HCT116 (cell line): ENCODE results near the gene SNTB2. TPM values are rescaled to one million over a fixed set of nuclear protein-coding genes. Genes with fewer than 3 reads are reported as not detected.

Experiments used
- ATAC-seq: fragments of 200-7000 bp; cut with Tn5 transposase; 2 replicates; pipeline ENCODE4 v1.9.1; 2020; ENCODE audit warnings: mild to moderate bottlenecking, moderate library complexity
- BruUV-seq: library from RNA; stranded (reverse); fragments of 400-500 nt; replicated peaks from 2 replicates; lab custom pipeline; 2021; lab: Mats Ljungman, UMichigan
- CTCF ChIA-PET: fragments of 300-600 bp; sonication (Branson Sonifier 250); formaldehyde crosslinking; loops from one replicate; lab custom pipeline; 2021; ENCODE audit warnings: antibody characterized with exemption; lab: Charles Lee
- POLR2A ChIA-PET: fragments of 300-600, 350-600 bp; sonication (Branson Sonifier 250); formaldehyde crosslinking; loops from one replicate; lab custom pipeline; 2021; ENCODE audit warnings: antibody characterized with exemption; lab: Charles Lee
- RAD21 ChIA-PET, 2 experiments: fragments of 300-600 bp; sonication (Branson Sonifier 250); formaldehyde crosslinking; loops; one replicate each; lab custom pipeline; 2023; ENCODE audit warnings: low total read pairs in 2 of 2; ENCODE audit not compliant: uncharacterized antibody in 2 of 2, unreplicated experiment in 2 of 2, low non-redundant PET in 1 of 2; lab: Charles Lee
- DNase-seq: peaks from one replicate; pipeline ENCODE4 v3.0.0-alpha.2; 2010; ENCODE audit warnings: low read depth, low spot score
- H2AFZ ChIP-seq: fragments of 200-600 bp; shearing (Covaris generic), sonication (generic); 2 replicates; pipeline ENCODE4 v1.6.1; 2017; ENCODE audit warnings: low read depth, mixed run types, mixed read lengths, antibody characterized with exemption, low read length; ENCODE audit not compliant: poor library complexity, severe bottlenecking
- H3K27ac ChIP-seq: 2 replicates; pipeline ENCODE4 v1.5.1; 2012; ENCODE audit warnings: low read depth, low read length
- H3K27me3 ChIP-seq: fragments of 200-600 bp; sonication (generic); 2 replicates; pipeline ENCODE4 v1.6.1; 2016; ENCODE audit warnings: mixed run types, low read length, mixed read lengths; ENCODE audit not compliant: insufficient read depth
- H3K36me3 ChIP-seq, 2 experiments: fragments of 200-500 bp in 1 of 2; fragments of 200-600 bp in 1 of 2; sonication (Bioruptor generic) in 1 of 2; sonication (generic) in 1 of 2; 2 replicates each; pipeline versions ENCODE4 v1.5.1 to v1.6.1; 2014 to 2016; ENCODE audit warnings: low read length in 2 of 2, inconsistent platforms in 1 of 2, mixed read lengths in 1 of 2, mixed run types in 1 of 2; ENCODE audit not compliant: insufficient read depth in 2 of 2, control insufficient read depth in 1 of 2
- H3K4me1 ChIP-seq, 2 experiments: fragments of 200-600 bp in 1 of 2; sonication (generic) in 1 of 2; 2 replicates each; pipeline versions ENCODE4 v1.5.1 to v1.6.1; 2012 to 2017; ENCODE audit warnings: low read length in 2 of 2, inconsistent platforms in 1 of 2, mild to moderate bottlenecking in 1 of 2, mixed read lengths in 1 of 2, mixed run types in 1 of 2, moderate library complexity in 1 of 2; ENCODE audit not compliant: insufficient read depth in 2 of 2, control insufficient read depth in 1 of 2
- H3K4me2 ChIP-seq: fragments of 200-600 bp; sonication (generic); 2 replicates; pipeline ENCODE4 v1.6.1; 2017; ENCODE audit warnings: mixed run types, low read length, mixed read lengths
- H3K4me3 ChIP-seq, 2 experiments: fragments of 200-600 bp in 1 of 2; sonication (generic) in 1 of 2; replicated peaks in 1 of 2; 2 replicates each; pipeline ENCODE4 v1.5.1; 2011 to 2016; ENCODE audit warnings: low read length in 2 of 2, control low read depth in 1 of 2, low read depth in 1 of 2, mild to moderate bottlenecking in 1 of 2, mixed read lengths in 1 of 2, mixed run types in 1 of 2
- H3K79me2 ChIP-seq: fragments of 200-600 bp; sonication (generic); 2 replicates; pipeline ENCODE4 v1.6.1; 2017; ENCODE audit warnings: mild to moderate bottlenecking, mixed run types, low read length, moderate library complexity, mixed read lengths; ENCODE audit not compliant: insufficient read depth
- H3K9ac ChIP-seq: fragments of 200-600 bp; sonication (generic); 2 replicates; pipeline ENCODE4 v1.6.1; 2016; ENCODE audit warnings: low read length, mixed read lengths
- H3K9me2 ChIP-seq: fragments of 200-600 bp; sonication (generic), shearing (Covaris generic); 2 replicates; pipeline ENCODE4 v1.6.1; 2017; ENCODE audit warnings: mixed run types, mild to moderate bottlenecking, moderate library complexity; ENCODE audit not compliant: insufficient read depth
- H3K9me3 ChIP-seq, 2 experiments: fragments of 200-500 bp in 1 of 2; fragments of 200-600 bp in 1 of 2; sonication (Bioruptor generic) in 1 of 2; sonication (generic) in 1 of 2; 2 replicates each; pipeline ENCODE4 v1.6.1; 2014 to 2017; ENCODE audit warnings: low read length in 2 of 2, mixed read lengths in 2 of 2, inconsistent platforms in 1 of 2, low read depth in 1 of 2, mild to moderate bottlenecking in 1 of 2, mixed run types in 1 of 2, moderate library complexity in 1 of 2; ENCODE audit not compliant: control insufficient read depth in 1 of 2, insufficient read depth in 1 of 2
- H4K20me1 ChIP-seq: fragments of 200-600 bp; sonication (generic), shearing (Covaris generic); 2 replicates; pipeline ENCODE4 v1.6.1; 2017; ENCODE audit warnings: mixed run types, mild to moderate bottlenecking, moderate library complexity; ENCODE audit not compliant: insufficient read depth
- CBX3 ChIP-seq: IDR thresholded peaks from 2 replicates; pipeline ENCODE4 v1.6.1; 2012; ENCODE audit warnings: low read depth
- CEBPB ChIP-seq: IDR thresholded peaks from 2 replicates; pipeline ENCODE4 v1.6.1; 2012; ENCODE audit warnings: low read depth
- EGR1 ChIP-seq: IDR thresholded peaks from 2 replicates; pipeline ENCODE4 v1.6.1; 2012; ENCODE audit warnings: low read depth
- ELF1 ChIP-seq: IDR thresholded peaks from 2 replicates; pipeline ENCODE4 v1.6.1; 2012; ENCODE audit warnings: low read depth, borderline replicate concordance
- EZH2phosphoT487 ChIP-seq: fragments of 200-600 bp; IDR thresholded peaks from 2 replicates; pipeline ENCODE4 v1.6.1; 2018; ENCODE audit warnings: antibody characterized with exemption, borderline replicate concordance
- JUND ChIP-seq: IDR thresholded peaks from 2 replicates; pipeline ENCODE4 v1.6.1; 2012
- RAD21 ChIP-seq: IDR thresholded peaks from 2 replicates; pipeline ENCODE4 v1.6.1; 2012; ENCODE audit warnings: low read depth, mild to moderate bottlenecking
- SIN3A ChIP-seq: IDR thresholded peaks from 2 replicates; pipeline ENCODE4 v1.6.1; 2012; ENCODE audit warnings: low read depth
- SP1 ChIP-seq: IDR thresholded peaks from 2 replicates; pipeline ENCODE4 v1.6.1; 2012; ENCODE audit warnings: low read depth
- SRF ChIP-seq: IDR thresholded peaks from 2 replicates; pipeline ENCODE4 v1.6.1; 2012; ENCODE audit warnings: low read depth
- TCF7L2 ChIP-seq: IDR thresholded peaks from 2 replicates; pipeline ENCODE4 v1.7.0; 2011; ENCODE audit warnings: borderline replicate concordance, inconsistent platforms; ENCODE audit not compliant: insufficient read depth, insufficient read length; ENCODE audit errors: extremely low read depth
- YY1 ChIP-seq: IDR thresholded peaks from 2 replicates; pipeline ENCODE4 v1.6.1; 2011; ENCODE audit warnings: low read length, low read depth, moderate library complexity, mild to moderate bottlenecking; ENCODE audit not compliant: insufficient replicate concordance; ENCODE audit errors: extremely low read depth
- ZNF274 ChIP-seq: fragments of 200-500 bp; sonication (Bioruptor generic); IDR thresholded peaks from 2 replicates; pipeline ENCODE4 v1.6.1; 2014; ENCODE audit warnings: mild to moderate bottlenecking, low read depth, low read length, inconsistent platforms
- intact Hi-C: fragments of 100-400 bp; cut with micrococcal nuclease; formaldehyde crosslinking; loops from 2 replicates; pipeline ENCODE4 v1.10.0; 2022
- total RNA-seq: library from RNA; stranded (reverse); gene quantifications from one replicate; pipeline ENCODE4 v1.2.1, GENCODE V29; 2021; ENCODE audit not compliant: unreplicated experiment
- TF ChIP-seq, protein P1 (sequence below): IDR thresholded peaks from 2 replicates; pipeline ENCODE4 v1.6.1; 2012
- TF ChIP-seq, protein P2 (sequence below): IDR thresholded peaks from 2 replicates; pipeline ENCODE4 v1.6.1; 2012
- TF ChIP-seq, protein P3 (sequence below): IDR thresholded peaks from 2 replicates; pipeline ENCODE4 v1.6.1; 2011; ENCODE audit warnings: mild to moderate bottlenecking, low read length, moderate library complexity; ENCODE audit not compliant: insufficient replicate concordance; ENCODE audit errors: extremely low read depth

SNTB2 gene
- total RNA-seq, 1 experiment from 2014 or later, result 38.1 TPM

DNA sequence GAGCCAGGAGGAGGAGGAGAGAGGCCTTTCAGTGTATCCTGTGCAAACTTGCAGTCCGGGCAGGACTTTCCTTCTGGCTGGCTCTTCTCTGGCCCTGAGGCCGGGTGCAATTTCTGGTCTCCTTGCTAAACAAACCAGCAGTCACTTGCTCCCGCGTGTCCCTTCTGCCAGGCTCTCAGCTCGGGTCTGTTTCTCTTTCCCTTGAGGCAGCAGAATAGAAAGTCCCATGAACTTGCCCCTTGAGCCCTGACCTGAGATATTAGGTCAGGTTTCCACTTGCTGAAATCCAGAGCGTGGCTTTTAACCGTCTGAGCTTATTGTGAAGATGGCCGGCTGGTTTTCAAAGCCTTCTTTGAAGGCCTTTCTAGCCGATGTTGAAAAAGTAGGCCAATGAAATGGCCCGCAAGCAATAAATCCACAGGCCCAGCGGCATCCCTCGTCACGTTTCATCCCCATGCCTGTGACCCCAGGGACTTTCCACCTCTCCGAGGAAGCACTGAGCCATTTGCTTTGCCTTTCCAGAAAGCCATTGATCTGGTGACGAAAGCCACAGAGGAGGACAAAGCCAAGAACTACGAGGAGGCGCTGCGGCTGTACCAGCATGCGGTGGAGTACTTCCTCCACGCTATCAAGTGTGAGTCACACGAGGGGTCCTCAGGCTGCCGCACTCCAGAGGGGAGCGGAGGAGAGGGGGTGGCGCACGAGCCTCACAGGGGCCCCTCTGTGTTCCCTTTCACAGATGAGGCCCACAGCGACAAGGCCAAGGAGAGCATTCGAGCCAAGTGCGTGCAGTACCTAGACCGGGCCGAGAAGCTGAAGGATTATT is 128.7 kb downstream of the SNTB2 start:
- Histone ChIP-seq H3K4me1 (peaks cover 2 to 7% of the 10 kb centered on the region in 2 experiments; a peak in 3 of 4 replicates), H4K20me1 (no peaks in the 10 kb centered on the region), H3K4me2 (no peak overlapping the region), H3K36me3 (peaks cover 30 to 44% of the 10 kb centered on the region in 2 experiments; a peak in 3 of 4 replicates), H3K9me3 (no peaks in the 10 kb centered on the region), H2AFZ (no peak overlapping the region), H3K27me3 (no peaks in the 10 kb centered on the region), H3K4me3 (no peak overlapping the region), H3K9me2 (no peaks in the 10 kb centered on the region), H3K9ac (no peak overlapping the region), H3K27ac (no peak overlapping the region), H3K79me2 (peaks cover 65% of the 10 kb centered on the region)
- intact Hi-C loops, result no loop called here
- ATAC-seq, result no peak
- BruUV-seq, result no TSS peak
- CTCF ChIA-PET, result no interaction called here
- POLR2A ChIA-PET, result no interaction called here
- TF ChIP-seq EZH2phosphoT487 (no peak), SIN3A (no peak), CBX3 (no peak), JUND (no peak), TCF7L2 (no peak), EGR1 (no peak)
- TF ChIP-seq, protein P1, sequence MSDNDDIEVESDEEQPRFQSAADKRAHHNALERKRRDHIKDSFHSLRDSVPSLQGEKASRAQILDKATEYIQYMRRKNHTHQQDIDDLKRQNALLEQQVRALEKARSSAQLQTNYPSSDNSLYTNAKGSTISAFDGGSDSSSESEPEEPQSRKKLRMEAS, result no peak
- TF ChIP-seq, protein P2, sequence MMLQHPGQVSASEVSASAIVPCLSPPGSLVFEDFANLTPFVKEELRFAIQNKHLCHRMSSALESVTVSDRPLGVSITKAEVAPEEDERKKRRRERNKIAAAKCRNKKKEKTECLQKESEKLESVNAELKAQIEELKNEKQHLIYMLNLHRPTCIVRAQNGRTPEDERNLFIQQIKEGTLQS, result no peak
- no peak for DNase-seq
- RAD21 ChIA-PET, result no interaction called here

DNA sequence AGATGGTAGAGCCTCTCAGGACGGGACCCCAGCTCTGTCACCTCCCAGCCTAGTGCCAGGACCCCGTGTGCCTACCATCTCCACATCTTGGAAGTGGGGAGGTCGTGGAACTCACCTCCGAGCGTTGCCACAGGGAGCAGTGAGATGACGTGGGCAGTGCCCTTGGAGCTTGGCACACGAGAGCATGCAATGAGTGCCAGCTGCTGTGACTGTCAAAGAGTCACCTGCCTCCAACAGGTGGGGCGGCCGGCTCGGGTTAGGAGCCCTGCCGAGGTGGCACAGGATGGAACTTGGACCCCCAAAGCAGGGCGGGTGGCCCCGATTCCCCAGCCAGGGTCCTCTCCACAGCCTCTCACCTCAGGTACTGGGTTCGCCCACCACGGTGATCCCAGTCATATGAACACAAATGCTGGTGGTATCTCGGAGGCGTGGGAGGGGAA is 129.7 kb downstream of the SNTB2 start:
- Histone ChIP-seq H3K27ac (no peak overlapping the region), H3K4me1 (peaks cover 2 to 5% of the 10 kb centered on the region in 2 experiments; a peak in 1 of 4 replicates), H2AFZ (no peak overlapping the region), H4K20me1 (no peaks in the 10 kb centered on the region), H3K9ac (no peak overlapping the region), H3K4me2 (no peak overlapping the region), H3K79me2 (peaks cover 71% of the 10 kb centered on the region), H3K36me3 (peaks cover 34 to 53% of the 10 kb centered on the region in 2 experiments; a peak in 3 of 4 replicates), H3K4me3 (no peak overlapping the region), H3K27me3 (no peaks in the 10 kb centered on the region), H3K9me3 (no peaks in the 10 kb centered on the region), H3K9me2 (no peaks in the 10 kb centered on the region)
- intact Hi-C loops, result no loop called here
- no peak for ATAC-seq
- no TSS peak for BruUV-seq
- RAD21 ChIA-PET, result no interaction called here
- no peak for DNase-seq
- CTCF ChIA-PET, result no interaction called here
- POLR2A ChIA-PET, result no interaction called here
- TF ChIP-seq EGR1 (no peak), ELF1 (no peak), SRF (no peak), SP1 (no peak), ZNF274 (no peak), YY1 (no peak), SIN3A (no peak), CEBPB (no peak), RAD21 (no peak)
- TF ChIP-seq, protein P2, result no peak
- TF ChIP-seq, protein P3, sequence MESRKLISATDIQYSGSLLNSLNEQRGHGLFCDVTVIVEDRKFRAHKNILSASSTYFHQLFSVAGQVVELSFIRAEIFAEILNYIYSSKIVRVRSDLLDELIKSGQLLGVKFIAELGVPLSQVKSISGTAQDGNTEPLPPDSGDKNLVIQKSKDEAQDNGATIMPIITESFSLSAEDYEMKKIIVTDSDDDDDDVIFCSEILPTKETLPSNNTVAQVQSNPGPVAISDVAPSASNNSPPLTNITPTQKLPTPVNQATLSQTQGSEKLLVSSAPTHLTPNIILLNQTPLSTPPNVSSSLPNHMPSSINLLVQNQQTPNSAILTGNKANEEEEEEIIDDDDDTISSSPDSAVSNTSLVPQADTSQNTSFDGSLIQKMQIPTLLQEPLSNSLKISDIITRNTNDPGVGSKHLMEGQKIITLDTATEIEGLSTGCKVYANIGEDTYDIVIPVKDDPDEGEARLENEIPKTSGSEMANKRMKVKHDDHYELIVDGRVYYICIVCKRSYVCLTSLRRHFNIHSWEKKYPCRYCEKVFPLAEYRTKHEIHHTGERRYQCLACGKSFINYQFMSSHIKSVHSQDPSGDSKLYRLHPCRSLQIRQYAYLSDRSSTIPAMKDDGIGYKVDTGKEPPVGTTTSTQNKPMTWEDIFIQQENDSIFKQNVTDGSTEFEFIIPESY, result no peak
